Activated naive CD8-positive, alpha-beta T cell treated with anti-CD3 and anti-CD28 coated beads, Interleukin-2, amount 50 U/mL, for 24 hours (primary cell): ENCODE data around the gene MPP1.
A peak's percentile ranks its signal among the peaks of the same experiment; 100 is the strongest.

ENCODE experiments used
- ATAC-seq: fragments of 150-1000 bp; cut with Tn5 transposase; one replicate; pipeline ENCODE4 v1.10.0; 2021
- DNase-seq: peaks from one replicate; pipeline ENCODE4 v3.0.0; 2021
- H3K27ac Mint-ChIP-seq: one replicate; pipeline ENCODE4 v1.8.0; 2021; ENCODE audit warnings: mild to moderate bottlenecking, mixed read lengths
- H3K27me3 Mint-ChIP-seq: one replicate; pipeline ENCODE4 v1.8.0; 2021; ENCODE audit warnings: mixed read lengths
- H3K36me3 Mint-ChIP-seq: one replicate; pipeline ENCODE4 v1.8.0; 2021; ENCODE audit warnings: low read depth, mixed read lengths
- H3K4me1 Mint-ChIP-seq: one replicate; pipeline ENCODE4 v1.8.0; 2021; ENCODE audit warnings: mixed read lengths
- H3K4me3 Mint-ChIP-seq: one replicate; pipeline ENCODE4 v1.8.0; 2021; ENCODE audit warnings: mild to moderate bottlenecking, moderate library complexity, mixed read lengths
- H3K9me3 Mint-ChIP-seq: one replicate; pipeline ENCODE4 v1.8.0; 2021; ENCODE audit warnings: mixed read lengths

Gene MPP1

DNA sequence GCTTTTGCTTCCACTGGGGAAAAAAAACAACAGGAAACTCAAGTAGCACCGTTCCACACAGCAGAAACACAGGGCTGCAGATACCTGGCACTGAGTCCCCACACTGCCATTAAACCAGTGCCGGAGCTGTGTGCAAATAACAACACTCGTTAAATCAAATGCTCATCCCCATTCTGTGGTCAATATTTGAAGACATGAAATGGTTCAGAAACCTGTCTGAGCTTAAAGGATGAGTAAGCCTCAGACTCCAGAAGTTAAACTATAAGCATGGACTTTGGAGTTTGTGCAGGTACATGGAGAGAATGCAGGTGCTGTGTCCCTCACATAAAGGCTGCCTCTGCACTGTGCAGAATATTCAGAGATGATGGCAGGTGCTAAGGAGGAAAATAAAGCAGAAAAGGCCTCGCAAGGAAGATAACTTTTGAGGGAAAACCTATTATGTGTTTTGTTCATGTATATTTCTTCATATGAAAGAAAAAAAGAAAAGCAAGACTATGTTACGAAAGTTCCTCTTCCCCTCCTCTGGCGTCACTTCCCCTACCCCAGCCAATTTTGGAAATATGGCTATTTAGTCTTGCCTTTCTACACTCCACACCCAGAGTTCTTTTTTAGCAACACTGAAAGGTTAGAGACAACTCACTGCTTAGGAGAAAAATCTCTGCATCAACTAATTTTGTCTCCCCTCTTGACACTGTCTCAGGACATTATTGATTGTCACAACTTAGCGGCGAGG is 4.6 kb downstream of the MPP1 start:
- no peak for ATAC-seq
- H3K9me3 Mint-ChIP-seq: no peaks in the 10 kb centered on the region
- no peak for DNase-seq
- H3K27ac Mint-ChIP-seq: peak overlapping the region; percentile 59
- peaks cover 75% of the 10 kb centered on the region for H3K4me1 Mint-ChIP-seq
- peaks cover 2% of the 10 kb centered on the region for H3K36me3 Mint-ChIP-seq
- H3K27me3 Mint-ChIP-seq: no peaks in the 10 kb centered on the region
- H3K4me3 Mint-ChIP-seq: no peak overlapping the region

DNA sequence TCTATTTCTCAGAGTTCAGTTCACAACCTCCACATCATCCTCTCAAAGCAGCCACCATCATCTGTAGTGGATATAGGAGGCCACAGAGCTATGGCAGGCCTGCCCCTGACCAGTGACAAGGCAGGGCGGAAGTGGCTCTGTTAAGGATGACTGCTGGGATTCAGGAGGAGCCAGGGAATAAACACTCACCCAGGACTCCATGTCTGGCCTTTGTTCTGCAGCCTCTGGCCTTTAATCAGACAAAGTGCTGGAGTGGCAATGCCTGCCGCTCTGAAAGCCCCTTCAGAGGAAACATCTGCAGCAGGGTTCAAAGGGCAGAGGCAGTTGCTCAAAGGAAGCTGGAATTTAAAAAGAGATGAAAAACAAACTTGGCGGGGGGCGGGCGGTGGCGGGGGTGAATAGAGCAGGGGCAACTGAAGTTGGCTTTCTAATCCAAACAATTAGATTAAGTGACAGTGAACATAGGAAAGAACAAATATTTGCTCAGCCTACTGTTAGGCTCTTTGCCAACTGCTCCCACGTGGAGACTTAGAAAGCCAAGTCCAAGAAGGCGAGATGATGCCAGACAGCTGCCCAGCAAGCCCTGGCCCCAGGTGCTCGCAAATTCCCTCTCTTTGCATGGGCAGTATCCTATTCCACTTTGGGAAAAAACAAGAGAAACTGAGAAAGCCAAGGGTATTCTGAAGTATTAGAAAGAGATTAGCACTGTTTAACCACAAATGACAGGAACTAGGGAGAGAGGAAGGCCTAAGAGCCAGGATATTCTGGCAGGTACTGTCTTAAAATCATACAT is 5.5 kb downstream of the MPP1 start:
- no peak for DNase-seq
- Mint-ChIP-seq H3K9me3 (no peaks in the 10 kb centered on the region), H3K36me3 (peaks cover 2% of the 10 kb centered on the region), H3K4me3 (peak overlapping the region; percentile 37), H3K27me3 (no peaks in the 10 kb centered on the region), H3K27ac (peak overlapping the region; percentile 87), H3K4me1 (peaks cover 73% of the 10 kb centered on the region)
- ATAC-seq: no peak

GRCh38 chrX:154797006-154797405 is 8.3 kb downstream of the MPP1 start:
- ATAC-seq (no peak), DNase-seq (no peak)
- H3K9me3 Mint-ChIP-seq: no peaks in the 10 kb centered on the region
- H3K4me3 Mint-ChIP-seq: no peak overlapping the region
- peaks cover 61% of the 10 kb centered on the region for H3K4me1 Mint-ChIP-seq
- H3K36me3 Mint-ChIP-seq: peaks cover 2% of the 10 kb centered on the region
- no peaks in the 10 kb centered on the region for H3K27me3 Mint-ChIP-seq
- no peak overlapping the region for H3K27ac Mint-ChIP-seq

GRCh38 chrX:154795016-154795415 is 10.3 kb downstream of the MPP1 start:
- Mint-ChIP-seq H3K36me3 (peaks cover 2% of the 10 kb centered on the region), H3K4me3 (no peak overlapping the region), H3K9me3 (no peaks in the 10 kb centered on the region), H3K27me3 (no peaks in the 10 kb centered on the region), H3K27ac (no peak overlapping the region), H3K4me1 (peaks cover 54% of the 10 kb centered on the region)
- ATAC-seq (no peak), DNase-seq (no peak)

- Mint-ChIP-seq H3K27me3 (no peaks in the 10 kb centered on the region), H3K9me3 (no peaks in the 10 kb centered on the region), H3K4me3 (no peak overlapping the region), H3K27ac (peak overlapping the region; percentile 42), H3K36me3 (peaks cover under 1% of the 10 kb centered on the region), H3K4me1 (peaks cover 38% of the 10 kb centered on the region)
- no peak for DNase-seq
- no peak for ATAC-seq
These were observed 12.0 kb downstream of the MPP1 start for GRCh38 chrX:154793084-154793795.

DNA sequence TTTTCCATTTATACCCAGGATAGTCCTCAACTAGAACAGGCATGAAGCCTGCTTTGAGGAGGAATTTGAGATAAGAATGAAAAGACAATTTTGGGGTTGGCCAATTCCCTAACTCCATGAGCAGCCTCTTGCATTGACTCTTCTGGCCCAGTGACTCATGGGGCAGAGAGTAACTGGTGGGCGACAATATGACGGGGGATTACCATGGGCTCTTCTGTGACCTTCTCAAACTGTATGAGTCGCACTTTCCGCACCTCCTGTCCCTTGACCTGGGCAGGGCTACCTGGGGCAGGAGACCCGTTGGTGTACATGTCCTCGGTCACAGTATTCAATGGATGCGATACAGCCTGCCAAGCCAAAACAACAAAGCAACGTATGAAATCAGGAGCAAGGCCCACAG is 13.3 kb downstream of the MPP1 start:
- peak; percentile 69 for ATAC-seq
- H3K27ac Mint-ChIP-seq: no peak overlapping the region
- no peak overlapping the region for H3K4me3 Mint-ChIP-seq
- DNase-seq: peak; percentile 34
- H3K4me1 Mint-ChIP-seq: peaks cover 28% of the 10 kb centered on the region
- H3K9me3 Mint-ChIP-seq: no peaks in the 10 kb centered on the region
- H3K36me3 Mint-ChIP-seq: peaks cover 2% of the 10 kb centered on the region
- H3K27me3 Mint-ChIP-seq: no peaks in the 10 kb centered on the region

GRCh38 chrX:154791467-154791866 is 13.8 kb downstream of the MPP1 start:
- no peaks in the 10 kb centered on the region for H3K27me3 Mint-ChIP-seq
- no peak for ATAC-seq
- no peak for DNase-seq
- H3K4me3 Mint-ChIP-seq: no peak overlapping the region
- peaks cover 2% of the 10 kb centered on the region for H3K36me3 Mint-ChIP-seq
- no peaks in the 10 kb centered on the region for H3K9me3 Mint-ChIP-seq
- peaks cover 24% of the 10 kb centered on the region for H3K4me1 Mint-ChIP-seq
- H3K27ac Mint-ChIP-seq: no peak overlapping the region

- Mint-ChIP-seq H3K4me3 (no peak overlapping the region), H3K27me3 (no peaks in the 10 kb centered on the region), H3K9me3 (no peaks in the 10 kb centered on the region), H3K27ac (no peak overlapping the region), H3K4me1 (peaks cover 18% of the 10 kb centered on the region), H3K36me3 (peaks cover 2% of the 10 kb centered on the region)
- no peak for DNase-seq
- no peak for ATAC-seq
These were observed 19.6 kb downstream of the MPP1 start for GRCh38 chrX:154785716-154786115.

GRCh38 chrX:154784149-154784995 is 20.9 kb downstream of the MPP1 start:
- no peaks in the 10 kb centered on the region for H3K27me3 Mint-ChIP-seq
- ATAC-seq (no peak), DNase-seq (no peak)
- peak overlapping the region; percentile 22 for H3K27ac Mint-ChIP-seq
- peaks cover 18% of the 10 kb centered on the region for H3K4me1 Mint-ChIP-seq
- no peaks in the 10 kb centered on the region for H3K9me3 Mint-ChIP-seq
- peak overlapping the region; percentile 6 for H3K4me3 Mint-ChIP-seq
- peaks cover 2% of the 10 kb centered on the region for H3K36me3 Mint-ChIP-seq

DNA sequence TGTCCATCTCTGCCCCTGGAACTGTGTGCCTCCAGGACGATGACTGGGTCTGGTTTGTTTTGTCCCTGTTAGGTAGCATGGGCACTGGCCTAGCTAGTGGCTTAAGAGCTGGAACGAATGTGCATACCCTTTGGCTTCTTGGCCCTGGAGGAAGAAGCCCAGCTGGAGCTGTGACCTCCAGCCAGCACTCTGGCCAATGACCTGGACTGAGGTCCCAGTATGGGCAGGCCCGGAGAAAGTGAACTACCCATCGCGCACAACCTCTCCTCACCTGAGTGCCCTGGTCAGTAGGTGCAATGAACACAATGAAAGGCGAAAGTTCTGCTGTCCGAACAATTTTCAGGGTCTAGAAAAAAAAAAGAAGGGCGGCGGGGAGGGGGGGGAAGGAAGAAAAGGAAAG is 24.3 kb downstream of the MPP1 start:
- H3K27me3 Mint-ChIP-seq: no peaks in the 10 kb centered on the region
- peaks cover 22% of the 10 kb centered on the region for H3K4me1 Mint-ChIP-seq
- H3K9me3 Mint-ChIP-seq: no peaks in the 10 kb centered on the region
- H3K27ac Mint-ChIP-seq: no peak overlapping the region
- ATAC-seq: no peak
- no peak for DNase-seq
- H3K36me3 Mint-ChIP-seq: peaks cover 21% of the 10 kb centered on the region
- H3K4me3 Mint-ChIP-seq: no peak overlapping the region

- Mint-ChIP-seq H3K9me3 (no peaks in the 10 kb centered on the region), H3K36me3 (peaks cover 28% of the 10 kb centered on the region), H3K27ac (no peak overlapping the region), H3K27me3 (no peaks in the 10 kb centered on the region), H3K4me1 (peaks cover 30% of the 10 kb centered on the region), H3K4me3 (no peak overlapping the region)
- ATAC-seq (no peak), DNase-seq (no peak)
These were observed 26.0 kb downstream of the MPP1 start for GRCh38 chrX:154779261-154779660.

DNA sequence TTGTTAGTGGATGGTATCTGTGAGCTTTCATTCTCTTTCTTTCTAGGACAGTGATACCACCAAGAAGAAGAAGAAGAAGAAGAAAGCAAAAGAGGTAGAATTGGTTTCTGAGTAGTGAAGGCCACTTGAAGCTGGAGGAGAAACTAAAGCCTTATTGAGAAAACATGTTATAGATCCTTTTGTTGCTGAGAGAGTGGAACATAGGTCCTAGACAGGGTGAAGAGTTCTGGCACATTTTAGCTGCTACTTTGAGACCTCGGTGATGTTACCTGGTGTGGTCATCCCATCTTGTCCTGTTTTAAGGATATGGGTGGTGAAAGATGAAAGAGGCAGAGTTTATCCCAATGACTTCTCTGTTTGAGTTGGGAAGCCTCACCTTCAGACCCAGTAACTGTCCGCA is 28.5 kb downstream of the MPP1 start:
- Mint-ChIP-seq H3K9me3 (no peaks in the 10 kb centered on the region), H3K27me3 (no peaks in the 10 kb centered on the region), H3K4me3 (no peak overlapping the region), H3K4me1 (peaks cover 21% of the 10 kb centered on the region), H3K27ac (peak overlapping the region; percentile 22), H3K36me3 (peaks cover 36% of the 10 kb centered on the region)
- DNase-seq: no peak
- no peak for ATAC-seq

DNA sequence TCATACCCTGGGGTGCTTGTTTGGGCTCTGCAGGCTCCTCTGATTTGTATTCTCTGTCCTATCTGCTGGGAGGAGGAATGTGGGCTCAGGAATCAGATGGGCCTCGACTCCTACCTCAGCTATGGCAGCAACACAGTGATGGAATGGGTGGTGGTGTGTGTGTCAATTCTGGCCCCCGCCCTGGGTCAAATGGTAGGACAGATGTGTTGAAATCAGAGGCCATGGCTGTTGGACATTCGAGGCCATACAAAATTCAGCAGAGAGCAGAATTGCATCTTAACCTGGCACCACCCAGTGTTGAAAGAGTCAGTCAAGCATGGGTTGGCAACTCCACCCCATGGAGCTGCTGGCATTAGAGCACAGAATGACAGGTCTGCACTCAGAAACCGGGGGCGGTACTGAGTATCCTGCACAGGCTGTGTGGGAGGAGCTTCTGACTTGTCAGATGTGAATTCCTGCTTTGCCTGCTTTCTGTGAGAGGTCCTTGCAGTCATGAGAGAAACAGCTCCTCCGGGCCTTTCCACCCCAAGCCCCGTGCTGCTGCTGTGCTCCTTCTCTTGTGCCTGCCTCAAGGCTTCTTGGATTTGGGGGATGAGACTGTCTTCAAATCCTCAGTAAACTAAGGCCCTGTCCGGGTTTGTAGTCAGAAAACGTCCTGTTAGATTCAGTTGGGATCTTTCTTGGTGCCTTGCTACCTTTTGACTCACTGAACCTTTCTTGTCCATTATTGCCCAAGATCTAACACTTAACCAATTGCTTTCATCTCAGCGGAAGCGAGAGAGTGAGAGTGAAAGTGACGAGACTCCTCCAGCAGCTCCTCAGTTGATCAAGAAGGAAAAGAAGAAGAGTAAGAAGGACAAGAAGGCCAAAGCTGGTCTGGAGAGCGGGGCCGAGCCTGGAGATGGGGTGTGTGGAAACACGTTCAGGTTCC is 29.6 kb downstream of the MPP1 start:
- H3K4me1 Mint-ChIP-seq: peaks cover 25% of the 10 kb centered on the region
- ATAC-seq: peak; percentile 67
- H3K36me3 Mint-ChIP-seq: peaks cover 43% of the 10 kb centered on the region
- H3K4me3 Mint-ChIP-seq: no peak overlapping the region
- peak overlapping the region; percentile 46 for H3K27ac Mint-ChIP-seq
- DNase-seq: no peak
- no peaks in the 10 kb centered on the region for H3K27me3 Mint-ChIP-seq
- no peaks in the 10 kb centered on the region for H3K9me3 Mint-ChIP-seq
